ENCODE measurements around the gene CDK19.
A peak's percentile ranks its signal among the peaks of the same experiment; 100 is the strongest.

The CDK19 gene

GRCh38 chr6:110689275-110689935 is 125.9 kb downstream of the CDK19 start:
- Histone ChIP-seq H3K27ac (ENCODE audit: low read depth, low read length) (no peak overlapping the region), H3K36me3 (ENCODE audit: control insufficient read depth in 1 of 2, insufficient read depth in 2 of 2, low read length in 2 of 2) (no peaks in the 10 kb centered on the region), H3K4me3 (ENCODE audit: low read depth in 1 of 2, low read length in 2 of 2) (no peak overlapping the region), H3K9me3 (ENCODE audit: control insufficient read depth in 1 of 2, low read length in 2 of 2) (no peaks in the 10 kb centered on the region), H3K9ac (ENCODE audit: low read depth in 1 of 2, low read length in 2 of 2) (no peak overlapping the region), H3K4me1 (ENCODE audit: control insufficient read depth in 1 of 2, insufficient read depth in 2 of 2, low read length in 2 of 2) (peaks cover 13 to 17% of the 10 kb centered on the region in 2 donors), H3K27me3 (ENCODE audit: control insufficient read depth in 1 of 2, insufficient read depth in 2 of 2, low read length in 2 of 2) (no peaks in the 10 kb centered on the region)

- Histone ChIP-seq H3K36me3 (ENCODE audit: control insufficient read depth in 1 of 2, insufficient read depth in 2 of 2, low read length in 2 of 2) (no peaks in the 10 kb centered on the region), H3K27ac (ENCODE audit: low read depth, low read length) (no peak overlapping the region), H3K4me1 (ENCODE audit: control insufficient read depth in 1 of 2, insufficient read depth in 2 of 2, low read length in 2 of 2) (peaks cover 13 to 17% of the 10 kb centered on the region in 2 donors), H3K27me3 (ENCODE audit: control insufficient read depth in 1 of 2, insufficient read depth in 2 of 2, low read length in 2 of 2) (no peaks in the 10 kb centered on the region), H3K9me3 (ENCODE audit: control insufficient read depth in 1 of 2, low read length in 2 of 2) (no peaks in the 10 kb centered on the region), H3K4me3 (ENCODE audit: low read depth in 1 of 2, low read length in 2 of 2) (no peak overlapping the region), H3K9ac (ENCODE audit: low read depth in 1 of 2, low read length in 2 of 2) (no peak overlapping the region)
These were observed 126.5 kb downstream of the CDK19 start for GRCh38 chr6:110688661-110689268.

GRCh38 chr6:110687326-110687725 is 127.9 kb downstream of the CDK19 start:
- Histone ChIP-seq H3K27me3 (ENCODE audit: control insufficient read depth in 1 of 2, insufficient read depth in 2 of 2, low read length in 2 of 2) (no peaks in the 10 kb centered on the region), H3K9ac (ENCODE audit: low read depth in 1 of 2, low read length in 2 of 2) (no peak overlapping the region), H3K4me1 (ENCODE audit: control insufficient read depth in 1 of 2, insufficient read depth in 2 of 2, low read length in 2 of 2) (peaks cover 17 to 21% of the 10 kb centered on the region in 2 donors), H3K9me3 (ENCODE audit: control insufficient read depth in 1 of 2, low read length in 2 of 2) (no peaks in the 10 kb centered on the region), H3K36me3 (ENCODE audit: control insufficient read depth in 1 of 2, insufficient read depth in 2 of 2, low read length in 2 of 2) (no peaks in the 10 kb centered on the region), H3K27ac (ENCODE audit: low read depth, low read length) (no peak overlapping the region), H3K4me3 (ENCODE audit: low read depth in 1 of 2, low read length in 2 of 2) (no peak overlapping the region)

GRCh38 chr6:110683241-110683640 is 132.0 kb downstream of the CDK19 start:
- no peak overlapping the region for H3K4me3 ChIP-seq (ENCODE audit: low read depth in 1 of 2, low read length in 2 of 2)
- peaks cover 13 to 17% of the 10 kb centered on the region in 2 donors for H3K4me1 ChIP-seq (ENCODE audit: control insufficient read depth in 1 of 2, insufficient read depth in 2 of 2, low read length in 2 of 2)
- H3K9ac ChIP-seq (ENCODE audit: low read depth in 1 of 2, low read length in 2 of 2): no peak overlapping the region
- H3K36me3 ChIP-seq (ENCODE audit: control insufficient read depth in 1 of 2, insufficient read depth in 2 of 2, low read length in 2 of 2): no peaks in the 10 kb centered on the region
- H3K27ac ChIP-seq (ENCODE audit: low read depth, low read length): no peak overlapping the region
- no peaks in the 10 kb centered on the region for H3K27me3 ChIP-seq (ENCODE audit: control insufficient read depth in 1 of 2, insufficient read depth in 2 of 2, low read length in 2 of 2)
- no peaks in the 10 kb centered on the region for H3K9me3 ChIP-seq (ENCODE audit: control insufficient read depth in 1 of 2, low read length in 2 of 2)

GRCh38 chr6:110682460-110682853 is 132.8 kb downstream of the CDK19 start:
- Histone ChIP-seq H3K4me1 (ENCODE audit: control insufficient read depth in 1 of 2, insufficient read depth in 2 of 2, low read length in 2 of 2) (peaks cover 13 to 17% of the 10 kb centered on the region in 2 donors), H3K27me3 (ENCODE audit: control insufficient read depth in 1 of 2, insufficient read depth in 2 of 2, low read length in 2 of 2) (no peaks in the 10 kb centered on the region), H3K27ac (ENCODE audit: low read depth, low read length) (no peak overlapping the region), H3K4me3 (ENCODE audit: low read depth in 1 of 2, low read length in 2 of 2) (no peak overlapping the region), H3K9ac (ENCODE audit: low read depth in 1 of 2, low read length in 2 of 2) (peak overlapping the region in 1 of 2 donors; percentile 39), H3K9me3 (ENCODE audit: control insufficient read depth in 1 of 2, low read length in 2 of 2) (no peaks in the 10 kb centered on the region), H3K36me3 (ENCODE audit: control insufficient read depth in 1 of 2, insufficient read depth in 2 of 2, low read length in 2 of 2) (no peaks in the 10 kb centered on the region)

- Histone ChIP-seq H3K27me3 (ENCODE audit: control insufficient read depth in 1 of 2, insufficient read depth in 2 of 2, low read length in 2 of 2) (no peaks in the 10 kb centered on the region), H3K27ac (ENCODE audit: low read depth, low read length) (no peak overlapping the region), H3K9me3 (ENCODE audit: control insufficient read depth in 1 of 2, low read length in 2 of 2) (no peaks in the 10 kb centered on the region), H3K4me3 (ENCODE audit: low read depth in 1 of 2, low read length in 2 of 2) (no peak overlapping the region), H3K9ac (ENCODE audit: low read depth in 1 of 2, low read length in 2 of 2) (peak overlapping the region in 1 of 2 donors; percentile 39), H3K4me1 (ENCODE audit: control insufficient read depth in 1 of 2, insufficient read depth in 2 of 2, low read length in 2 of 2) (peaks cover 13% of the 10 kb centered on the region in 2 donors), H3K36me3 (ENCODE audit: control insufficient read depth in 1 of 2, insufficient read depth in 2 of 2, low read length in 2 of 2) (no peaks in the 10 kb centered on the region)
These were observed 133.5 kb downstream of the CDK19 start for GRCh38 chr6:110681543-110682459.

- Histone ChIP-seq H3K4me1 (ENCODE audit: control insufficient read depth in 1 of 2, insufficient read depth in 2 of 2, low read length in 2 of 2) (no peaks in the 10 kb centered on the region), H3K27me3 (ENCODE audit: control insufficient read depth in 1 of 2, insufficient read depth in 2 of 2, low read length in 2 of 2) (no peaks in the 10 kb centered on the region), H3K36me3 (ENCODE audit: control insufficient read depth in 1 of 2, insufficient read depth in 2 of 2, low read length in 2 of 2) (no peaks in the 10 kb centered on the region), H3K27ac (ENCODE audit: low read depth, low read length) (no peak overlapping the region), H3K4me3 (ENCODE audit: low read depth in 1 of 2, low read length in 2 of 2) (no peak overlapping the region), H3K9me3 (ENCODE audit: control insufficient read depth in 1 of 2, low read length in 2 of 2) (no peaks in the 10 kb centered on the region), H3K9ac (ENCODE audit: low read depth in 1 of 2, low read length in 2 of 2) (no peak overlapping the region)
These were observed 138.9 kb downstream of the CDK19 start for GRCh38 chr6:110676396-110676795.

- Histone ChIP-seq H3K27me3 (ENCODE audit: control insufficient read depth in 1 of 2, insufficient read depth in 2 of 2, low read length in 2 of 2) (no peaks in the 10 kb centered on the region), H3K4me3 (ENCODE audit: low read depth in 1 of 2, low read length in 2 of 2) (no peak overlapping the region), H3K9me3 (ENCODE audit: control insufficient read depth in 1 of 2, low read length in 2 of 2) (no peaks in the 10 kb centered on the region), H3K9ac (ENCODE audit: low read depth in 1 of 2, low read length in 2 of 2) (no peak overlapping the region), H3K36me3 (ENCODE audit: control insufficient read depth in 1 of 2, insufficient read depth in 2 of 2, low read length in 2 of 2) (no peaks in the 10 kb centered on the region), H3K27ac (ENCODE audit: low read depth, low read length) (no peak overlapping the region), H3K4me1 (ENCODE audit: control insufficient read depth in 1 of 2, insufficient read depth in 2 of 2, low read length in 2 of 2) (no peaks in the 10 kb centered on the region)
These were observed 141.2 kb downstream of the CDK19 start for GRCh38 chr6:110674096-110674495.

- H3K9ac ChIP-seq (ENCODE audit: low read depth in 1 of 2, low read length in 2 of 2): no peak overlapping the region
- H3K9me3 ChIP-seq (ENCODE audit: control insufficient read depth in 1 of 2, low read length in 2 of 2): no peaks in the 10 kb centered on the region
- no peaks in the 10 kb centered on the region for H3K36me3 ChIP-seq (ENCODE audit: control insufficient read depth in 1 of 2, insufficient read depth in 2 of 2, low read length in 2 of 2)
- H3K4me3 ChIP-seq (ENCODE audit: low read depth in 1 of 2, low read length in 2 of 2): no peak overlapping the region
- no peaks in the 10 kb centered on the region for H3K4me1 ChIP-seq (ENCODE audit: control insufficient read depth in 1 of 2, insufficient read depth in 2 of 2, low read length in 2 of 2)
- H3K27me3 ChIP-seq (ENCODE audit: control insufficient read depth in 1 of 2, insufficient read depth in 2 of 2, low read length in 2 of 2): no peaks in the 10 kb centered on the region
- H3K27ac ChIP-seq (ENCODE audit: low read depth, low read length): no peak overlapping the region
These were observed 143.1 kb downstream of the CDK19 start for GRCh38 chr6:110672122-110672521.

- H3K4me3 ChIP-seq (ENCODE audit: low read depth in 1 of 2, low read length in 2 of 2): no peak overlapping the region
- H3K27me3 ChIP-seq (ENCODE audit: control insufficient read depth in 1 of 2, insufficient read depth in 2 of 2, low read length in 2 of 2): no peaks in the 10 kb centered on the region
- H3K4me1 ChIP-seq (ENCODE audit: control insufficient read depth in 1 of 2, insufficient read depth in 2 of 2, low read length in 2 of 2): no peaks in the 10 kb centered on the region
- H3K27ac ChIP-seq (ENCODE audit: low read depth, low read length): no peak overlapping the region
- no peaks in the 10 kb centered on the region for H3K9me3 ChIP-seq (ENCODE audit: control insufficient read depth in 1 of 2, low read length in 2 of 2)
- H3K36me3 ChIP-seq (ENCODE audit: control insufficient read depth in 1 of 2, insufficient read depth in 2 of 2, low read length in 2 of 2): no peaks in the 10 kb centered on the region
- H3K9ac ChIP-seq (ENCODE audit: low read depth in 1 of 2, low read length in 2 of 2): no peak overlapping the region
These were observed 143.8 kb downstream of the CDK19 start for GRCh38 chr6:110671447-110671846.
